ENCODE results near the gene CC2D1A. TPM values are rescaled to one million over a fixed set of nuclear protein-coding genes. Genes with fewer than 3 reads are reported as not detected.

The CC2D1A gene
- total RNA-seq, 2 donors from 2014 or later, result 40.9 to 64.8 TPM

DNA sequence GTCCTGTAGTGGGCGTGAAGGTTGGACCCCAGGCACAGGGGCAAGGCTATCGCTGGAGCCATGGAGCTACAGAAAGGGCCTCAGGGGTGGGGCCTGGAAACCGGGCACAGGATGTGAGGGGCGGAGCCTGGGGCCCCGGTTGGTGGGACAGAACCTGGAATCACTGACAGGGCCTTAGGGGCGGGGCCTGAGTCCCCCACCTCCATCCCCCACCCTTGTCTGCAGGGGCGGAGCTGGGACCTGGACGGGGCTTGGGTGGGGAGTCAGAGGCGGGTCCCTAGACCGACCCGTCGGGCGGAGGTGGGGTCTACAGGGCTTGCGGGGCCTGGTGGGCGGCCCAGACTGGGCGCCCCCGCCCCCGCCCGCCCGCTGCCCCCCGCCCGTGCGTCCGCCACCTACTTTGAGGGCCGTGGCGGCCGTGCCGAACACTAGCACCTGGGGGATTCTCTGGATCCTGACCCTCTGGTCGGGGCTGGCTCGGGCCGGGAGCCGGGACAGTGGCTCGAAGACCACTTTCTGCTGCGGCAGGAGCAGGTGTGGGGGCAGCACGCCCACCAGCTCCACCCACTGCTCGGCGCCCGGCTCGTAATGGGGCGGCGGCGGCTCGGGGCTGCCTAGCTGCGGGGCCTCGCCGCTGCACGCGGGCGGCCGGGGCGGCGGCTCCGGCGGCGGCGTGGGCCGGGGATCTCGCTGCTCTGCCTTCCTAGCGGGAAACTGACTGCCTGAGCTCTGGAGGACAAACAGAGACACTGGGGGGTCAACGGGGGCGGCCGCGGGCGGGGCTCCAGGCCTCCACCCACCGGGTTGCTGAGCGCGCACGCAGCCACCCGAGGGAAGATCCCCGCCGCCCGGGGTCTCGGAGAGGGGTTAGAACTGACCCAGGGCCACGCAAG is 72.6 kb downstream of the CC2D1A start:
- 2% methylated on average over 74 of the region's 74 CpGs for WGBS
- peak overlapping the region; percentile 67 to 74 for H3K27ac ChIP-seq

GRCh38 chr19:13979244-13979615 is 73.2 kb downstream of the CC2D1A start:
- WGBS, result 15% methylated on average over 10 of the region's 12 CpGs
- TF ChIP-seq POLR2A (IDR thresholded peaks at IDR 0.05) (no peak), POLR2AphosphoS5 (IDR thresholded peaks at IDR 0.05) (no peak), CTCF (IDR thresholded peaks at IDR 0.05) (no peak)
- no peak for DNase-seq (ENCODE audit: low spot score)
- Histone ChIP-seq H3K27ac (peak overlapping the region; percentile 67 to 74), H3K27me3 (replicated peaks; ENCODE audit: insufficient read depth) (no peaks in the 10 kb centered on the region), H3K9me3 (no peaks in the 10 kb centered on the region), H3K4me3 (peak overlapping the region; percentile 37 to 47), H3K36me3 (no peaks in the 10 kb centered on the region), H3K4me1 (replicated peaks) (peaks cover 7% of the 10 kb centered on the region)
- intact Hi-C loops (cut with DNase I), result no loop called here

More for the DNA sequence above, 72.6 kb downstream of the CC2D1A start:
- TF ChIP-seq POLR2AphosphoS5 (IDR thresholded peaks at IDR 0.05) (peak; percentile 38), POLR2A (IDR thresholded peaks at IDR 0.05) (peak; percentile 26), CTCF (IDR thresholded peaks at IDR 0.05) (no peak)
- DNase-seq (ENCODE audit: low spot score), result peak; percentile 81
- Histone ChIP-seq H3K9me3 (no peaks in the 10 kb centered on the region), H3K36me3 (no peaks in the 10 kb centered on the region), H3K4me1 (replicated peaks) (peaks cover 7% of the 10 kb centered on the region), H3K27me3 (replicated peaks; ENCODE audit: insufficient read depth) (no peaks in the 10 kb centered on the region), H3K4me3 (peak overlapping the region; percentile 37 to 47)
- intact Hi-C loops (cut with DNase I), result no loop called here

DNA sequence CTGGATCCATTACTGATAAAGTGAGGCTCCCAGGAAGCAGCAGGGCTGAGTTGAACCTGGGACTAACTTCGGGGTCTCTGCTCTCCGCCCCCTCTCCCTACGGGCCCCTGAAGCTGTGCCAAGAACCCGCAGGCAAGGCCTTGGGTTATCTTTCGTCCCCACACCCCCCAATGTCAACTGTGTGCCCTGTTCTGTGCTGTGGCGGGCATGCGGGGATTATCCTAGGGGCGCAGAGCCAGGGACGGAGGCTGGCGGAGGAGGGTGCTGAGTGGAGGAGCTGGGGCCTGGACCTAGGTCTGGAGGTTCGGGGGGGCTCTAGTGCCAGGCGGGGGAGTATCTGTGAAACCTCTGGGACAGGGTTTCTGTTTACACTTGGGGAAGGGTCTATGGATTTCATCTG is 73.7 kb downstream of the CC2D1A start:
- H3K4me1 ChIP-seq (replicated peaks), result peaks cover 7% of the 10 kb centered on the region
- H3K9me3 ChIP-seq, result no peaks in the 10 kb centered on the region
- peak overlapping the region in 1 of 2 donors; percentile 47 for H3K4me3 ChIP-seq
- no peaks in the 10 kb centered on the region for H3K36me3 ChIP-seq
- TF ChIP-seq POLR2AphosphoS5 (IDR thresholded peaks at IDR 0.05) (no peak), CTCF (IDR thresholded peaks at IDR 0.05) (no peak), POLR2A (IDR thresholded peaks at IDR 0.05) (no peak)
- no peaks in the 10 kb centered on the region for H3K27me3 ChIP-seq (replicated peaks; ENCODE audit: insufficient read depth)
- no peak for DNase-seq (ENCODE audit: low spot score)
- no peak overlapping the region for H3K27ac ChIP-seq
- WGBS, result 76% methylated on average over 11 of the region's 12 CpGs
- intact Hi-C loops (cut with DNase I), result no loop called here

- Histone ChIP-seq H3K27ac (no peak overlapping the region), H3K27me3 (replicated peaks; ENCODE audit: insufficient read depth) (no peaks in the 10 kb centered on the region), H3K4me3 (no peak overlapping the region), H3K4me1 (replicated peaks) (peaks cover 7% of the 10 kb centered on the region), H3K9me3 (no peaks in the 10 kb centered on the region), H3K36me3 (no peaks in the 10 kb centered on the region)
- DNase-seq (ENCODE audit: low spot score), result no peak
- intact Hi-C loops (cut with DNase I), result no loop called here
- TF ChIP-seq POLR2A (IDR thresholded peaks at IDR 0.05) (no peak), CTCF (IDR thresholded peaks at IDR 0.05) (no peak), POLR2AphosphoS5 (IDR thresholded peaks at IDR 0.05) (no peak)
- 90% methylated on average over 15 of the region's 15 CpGs for WGBS
These were observed 74.3 kb downstream of the CC2D1A start for GRCh38 chr19:13980340-13980739.

MicroRNAs encoded within 50 kb of the gene (microRNA counts, 767-probe panel; counts per million panel counts)
- microRNA hsa-miR-181c-5p, result 1,784 to 1,933 counts per million in 2 donors

Small RNA genes lying within 50 kb of the gene (microRNA-seq; reads per million reads assigned to microRNA genes)
- gene MIR181C (288 reads per million, percentile 80 among the genes with 10 or more reads in this experiment), gene MIR181D (393 reads per million, percentile 83 among the genes with 10 or more reads in this experiment)

Small RNA genes lying within 50 kb of the gene (small RNA-seq; reads per million reads assigned to genes)
- gene MIR181C, result 219 to 276 reads per million in 2 donors
- 165 to 193 reads per million in 2 donors for gene MIR181D

Other genes with a start within 250 kb of the CC2D1A start
- 10 to 100 TPM; 62.7 to 64.5 TPM for gene MRI1, start 141.7 kb upstream of the CC2D1A start, total RNA-seq
- gene C19orf53, start 131.7 kb upstream of the CC2D1A start, total RNA-seq, result 100 to 1,000 TPM; 151 to 193 TPM
- gene ZSWIM4, start 110.8 kb upstream of the CC2D1A start, total RNA-seq, result 10 to 100 TPM in 1 of 2 donors, 1 to 10 TPM in 1; 9.7 to 14.2 TPM
- 1 to 10 TPM in 1 of 2 donors, not detected in 1; 1.5 TPM for gene NANOS3, start 29.1 kb upstream of the CC2D1A start, total RNA-seq
- 10 to 100 TPM in 1 of 2 donors, 1 to 10 TPM in 1; 2.0 to 12.6 TPM for gene BRME1, start 84 bp upstream of the CC2D1A start, total RNA-seq
- gene PODNL1, start 32.2 kb downstream of the CC2D1A start, total RNA-seq, result 1 to 10 TPM in 1 of 2 donors, under 1 TPM in 1; 0.50 to 9.1 TPM
- 10 to 100 TPM; 18.6 to 47.4 TPM for gene DCAF15, start 46.3 kb downstream of the CC2D1A start, total RNA-seq
- gene RFX1, start 100.1 kb downstream of the CC2D1A start, total RNA-seq, result 10 to 100 TPM in 1 of 2 donors, 1 to 10 TPM in 1; 9.2 to 12.7 TPM
- not detected for gene RLN3, start 121.9 kb downstream of the CC2D1A start, total RNA-seq
- 1 to 10 TPM; 4.7 to 8.3 TPM for gene IL27RA, start 125.6 kb downstream of the CC2D1A start, total RNA-seq
- 10 to 100 TPM in 1 of 2 donors, 1 to 10 TPM in 1; 1.8 to 16.1 TPM for gene PALM3, start 155.9 kb downstream of the CC2D1A start, total RNA-seq
- gene MISP3, start 166.6 kb downstream of the CC2D1A start, total RNA-seq, result 10 to 100 TPM; 12.4 to 17.2 TPM
- under 1 TPM in 1 of 2 donors, not detected in 1; 0.97 TPM for gene C19orf67, start 179.6 kb downstream of the CC2D1A start, total RNA-seq
- gene SAMD1, start 184.6 kb downstream of the CC2D1A start, total RNA-seq, result 10 to 100 TPM; 25.4 to 48.2 TPM
- gene PRKACA, start 211.6 kb downstream of the CC2D1A start, total RNA-seq, result 100 to 1,000 TPM in 1 of 2 donors, 10 to 100 TPM in 1; 34.8 to 106 TPM
- 10 to 100 TPM in 1 of 2 donors, 1 to 10 TPM in 1; 5.1 to 19.7 TPM for gene ASF1B, start 230.4 kb downstream of the CC2D1A start, total RNA-seq

All from prostate gland (tissue), 2 donors.